Right atrium auricular region (tissue), 2 donors: ENCODE results near the gene KLHL40. TPM values are rescaled to one million over a fixed set of nuclear protein-coding genes. Genes with fewer than 3 reads are reported as not detected.

Experiments used
- DNase-seq: peaks from one replicate; pipeline ENCODE4 v3.0.0-alpha.2; 2019; ENCODE audit warnings: low spot score
- H3K27ac ChIP-seq, 2 donors: fragments of 200-600 bp; sonication (generic); 1 replicate in 1 of 2; 2 replicates in 1 of 2; pipeline ENCODE4 v1.5.1; 2016 to 2019
- H3K27me3 ChIP-seq, 2 donors: fragments of 200-600 bp; sonication (generic); one replicate each; pipeline versions ENCODE4 v1.5.1 to v1.6.0; 2017 to 2019
- H3K36me3 ChIP-seq: fragments of 200-600 bp; sonication (generic); one replicate; pipeline ENCODE4 v1.5.1; 2016
- H3K4me1 ChIP-seq, 2 donors: fragments of 200-600 bp; sonication (generic); one replicate each; pipeline versions ENCODE4 v1.5.1 to v1.6.0; 2017 to 2019
- H3K4me3 ChIP-seq, 2 donors: fragments of 200-600 bp; sonication (generic); 1 replicate in 1 of 2; 2 replicates in 1 of 2; pipeline ENCODE4 v1.5.1; 2017 to 2019; ENCODE audit warnings: mild to moderate bottlenecking in 1 of 2, moderate library complexity in 1 of 2
- H3K9me3 ChIP-seq, 2 donors: fragments of 200-600 bp; sonication (generic); one replicate each; pipeline ENCODE4 v1.5.1; 2019
- total RNA-seq, 2 donors: library from RNA; depleted of rRNA; stranded (reverse); fragments of >200 nt; gene quantifications; one replicate each; pipeline ENCODE4 v1.1.0, GENCODE V29; 2016
- TF ChIP-seq, protein P1 (sequence below), 2 donors: fragments of 200-600 bp; sonication (generic); IDR thresholded peaks; one replicate each; pipeline ENCODE4 v1.5.1; 2019; ENCODE audit warnings: antibody characterized with exemption in 2 of 2

The KLHL40 gene
- total RNA-seq, 2 donors from 2014 or later = 0.15 to 0.63 TPM

DNA sequence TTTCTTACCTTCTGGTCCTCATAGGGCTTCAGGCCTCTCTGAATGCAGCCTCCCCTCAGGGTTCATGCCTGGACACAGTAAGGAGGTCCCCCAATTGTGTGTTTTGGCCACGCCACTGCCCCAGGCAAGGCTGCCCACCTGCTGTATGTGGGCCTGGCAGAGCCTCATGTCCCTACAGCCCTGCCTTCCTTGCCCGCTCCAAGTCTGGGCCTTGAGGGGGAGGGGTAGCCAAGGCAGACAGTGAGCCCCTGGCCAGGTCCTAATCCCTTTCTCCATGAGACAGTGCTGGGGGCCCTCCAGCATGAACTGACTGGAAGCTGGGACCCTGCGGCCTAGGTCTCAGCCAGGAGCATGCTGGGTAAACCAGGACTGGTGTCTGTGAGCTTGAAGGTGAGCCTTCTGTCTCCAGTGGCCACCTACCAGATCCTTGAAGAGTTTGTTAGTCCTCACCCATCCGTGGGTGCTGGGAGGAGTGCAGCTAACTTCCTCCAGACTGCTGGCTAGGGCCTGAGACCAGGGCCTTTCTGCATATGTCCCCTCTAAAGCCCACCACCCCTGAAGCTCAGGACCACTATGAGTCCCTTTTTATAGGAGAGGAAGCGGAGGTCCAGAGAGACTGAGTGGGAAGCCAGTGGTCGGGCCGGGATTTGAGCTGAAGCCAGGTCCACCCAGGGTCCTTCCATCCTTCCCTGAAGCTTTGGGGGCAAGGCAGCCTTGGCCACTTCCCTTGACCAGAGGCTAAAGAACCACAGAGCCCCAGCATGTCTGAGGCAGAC is 23.1 kb upstream of the KLHL40 start:
- peaks cover 25% of the 10 kb centered on the region for H3K36me3 ChIP-seq
- no peak for DNase-seq
- H3K27me3 ChIP-seq = no peaks in the 10 kb centered on the region
- no peak overlapping the region for H3K4me3 ChIP-seq
- peaks cover 0 to 55% of the 10 kb centered on the region in 2 donors for H3K4me1 ChIP-seq
- H3K9me3 ChIP-seq = no peaks in the 10 kb centered on the region
- peak overlapping the region; percentile 95 to 99 for H3K27ac ChIP-seq
- TF ChIP-seq, protein P1, sequence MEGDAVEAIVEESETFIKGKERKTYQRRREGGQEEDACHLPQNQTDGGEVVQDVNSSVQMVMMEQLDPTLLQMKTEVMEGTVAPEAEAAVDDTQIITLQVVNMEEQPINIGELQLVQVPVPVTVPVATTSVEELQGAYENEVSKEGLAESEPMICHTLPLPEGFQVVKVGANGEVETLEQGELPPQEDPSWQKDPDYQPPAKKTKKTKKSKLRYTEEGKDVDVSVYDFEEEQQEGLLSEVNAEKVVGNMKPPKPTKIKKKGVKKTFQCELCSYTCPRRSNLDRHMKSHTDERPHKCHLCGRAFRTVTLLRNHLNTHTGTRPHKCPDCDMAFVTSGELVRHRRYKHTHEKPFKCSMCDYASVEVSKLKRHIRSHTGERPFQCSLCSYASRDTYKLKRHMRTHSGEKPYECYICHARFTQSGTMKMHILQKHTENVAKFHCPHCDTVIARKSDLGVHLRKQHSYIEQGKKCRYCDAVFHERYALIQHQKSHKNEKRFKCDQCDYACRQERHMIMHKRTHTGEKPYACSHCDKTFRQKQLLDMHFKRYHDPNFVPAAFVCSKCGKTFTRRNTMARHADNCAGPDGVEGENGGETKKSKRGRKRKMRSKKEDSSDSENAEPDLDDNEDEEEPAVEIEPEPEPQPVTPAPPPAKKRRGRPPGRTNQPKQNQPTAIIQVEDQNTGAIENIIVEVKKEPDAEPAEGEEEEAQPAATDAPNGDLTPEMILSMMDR (IDR thresholded peaks at IDR 0.05) = no peak

GRCh38 chr3:42662813-42663535 is 22.4 kb upstream of the KLHL40 start:
- H3K4me3 ChIP-seq = no peak overlapping the region
- TF ChIP-seq, protein P1 (IDR thresholded peaks at IDR 0.05) = no peak
- no peak for DNase-seq
- H3K27ac ChIP-seq = peak overlapping the region in 1 of 2 donors; percentile 95
- H3K36me3 ChIP-seq = peaks cover 21% of the 10 kb centered on the region
- no peaks in the 10 kb centered on the region for H3K27me3 ChIP-seq
- no peaks in the 10 kb centered on the region for H3K9me3 ChIP-seq
- peaks cover 0 to 55% of the 10 kb centered on the region in 2 donors for H3K4me1 ChIP-seq

DNA sequence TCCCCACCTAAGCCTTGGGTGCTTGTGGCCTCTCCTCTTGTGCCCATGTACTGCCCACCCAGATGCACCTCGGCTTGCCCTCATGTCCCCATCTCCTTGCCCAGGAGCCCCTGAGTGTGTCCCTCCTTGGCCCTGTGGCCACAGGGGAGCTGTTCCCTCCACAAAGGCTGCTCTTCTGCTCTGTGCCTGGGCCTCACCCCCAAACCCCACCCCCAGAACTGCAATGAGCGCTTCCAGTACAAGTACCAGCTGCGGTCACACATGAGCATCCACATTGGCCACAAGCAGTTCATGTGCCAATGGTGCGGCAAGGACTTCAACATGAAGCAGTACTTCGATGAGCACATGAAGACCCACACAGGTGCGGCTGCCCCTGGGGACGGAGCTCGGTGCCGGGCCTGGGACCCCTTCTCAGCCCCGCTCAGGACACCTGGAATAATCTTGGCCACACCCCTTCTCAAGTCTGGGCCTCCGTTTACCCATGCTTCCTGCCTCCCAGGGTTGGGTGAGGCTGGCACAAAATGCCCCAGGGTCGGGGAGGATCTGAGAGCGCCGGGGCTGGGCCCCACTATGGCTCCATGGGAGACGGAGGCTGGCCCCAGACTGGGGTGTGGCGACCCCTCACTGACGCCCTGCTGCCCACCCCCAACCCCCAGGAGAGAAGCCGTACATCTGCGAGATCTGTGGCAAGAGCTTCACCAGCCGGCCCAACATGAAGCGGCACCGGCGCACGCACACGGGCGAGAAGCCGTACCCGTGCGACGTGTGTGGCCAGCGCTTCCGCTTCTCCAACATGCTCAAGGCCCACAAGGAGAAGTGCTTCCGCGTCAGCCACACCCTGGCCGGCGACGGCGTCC is 21.5 kb upstream of the KLHL40 start:
- Histone ChIP-seq H3K9me3 (no peaks in the 10 kb centered on the region), H3K4me1 (peaks cover 0 to 49% of the 10 kb centered on the region in 2 donors), H3K27me3 (no peaks in the 10 kb centered on the region), H3K4me3 (no peak overlapping the region), H3K36me3 (peaks cover 13% of the 10 kb centered on the region), H3K27ac (peak overlapping the region in 1 of 2 donors; percentile 95)
- TF ChIP-seq, protein P1 (IDR thresholded peaks at IDR 0.05) = no peak
- no peak for DNase-seq

GRCh38 chr3:42664438-42664803 is 20.9 kb upstream of the KLHL40 start:
- Histone ChIP-seq H3K9me3 (no peaks in the 10 kb centered on the region), H3K36me3 (peaks cover 10% of the 10 kb centered on the region), H3K4me3 (no peak overlapping the region), H3K4me1 (peaks cover 0 to 43% of the 10 kb centered on the region in 2 donors), H3K27ac (no peak overlapping the region), H3K27me3 (no peaks in the 10 kb centered on the region)
- TF ChIP-seq, protein P1 (IDR thresholded peaks at IDR 0.05) = no peak
- no peak for DNase-seq

GRCh38 chr3:42665050-42665878 is 20.1 kb upstream of the KLHL40 start:
- Histone ChIP-seq H3K9me3 (no peaks in the 10 kb centered on the region), H3K4me3 (no peak overlapping the region), H3K27ac (peak overlapping the region; percentile 82), H3K27me3 (no peaks in the 10 kb centered on the region), H3K4me1 (peaks cover 0 to 34% of the 10 kb centered on the region in 2 donors), H3K36me3 (peaks cover 10% of the 10 kb centered on the region)
- no peak for DNase-seq
- TF ChIP-seq, protein P1 (IDR thresholded peaks at IDR 0.05) = no peak
